Right lobe of liver (tissue), 4 donors: ENCODE results near the gene ACP6.

ENCODE experiments used
- POLR2A ChIP-seq: fragments of 450-650 bp; IDR thresholded peaks from one replicate; pipeline ENCODE4 v1.6.1; 2017; ENCODE audit warnings: antibody characterized with exemption, mild to moderate bottlenecking
- TF ChIP-seq, protein P1 (sequence below), 4 donors: fragments of 200-600 bp in 3 of 4; fragments of 450-650 bp in 1 of 4; IDR thresholded peaks; one replicate each; pipeline versions ENCODE4 v1.5.1 to v1.8.0; 2016 to 2022; ENCODE audit warnings: antibody characterized with exemption in 4 of 4, mild to moderate bottlenecking in 2 of 4
- donor health status: DM: no; HTN: no; CAD: no.
- donor health status: DM: no; HTN: no; CAD: no.
- donor health status: DM: no; HTN: yes; CAD: no.

DNA sequence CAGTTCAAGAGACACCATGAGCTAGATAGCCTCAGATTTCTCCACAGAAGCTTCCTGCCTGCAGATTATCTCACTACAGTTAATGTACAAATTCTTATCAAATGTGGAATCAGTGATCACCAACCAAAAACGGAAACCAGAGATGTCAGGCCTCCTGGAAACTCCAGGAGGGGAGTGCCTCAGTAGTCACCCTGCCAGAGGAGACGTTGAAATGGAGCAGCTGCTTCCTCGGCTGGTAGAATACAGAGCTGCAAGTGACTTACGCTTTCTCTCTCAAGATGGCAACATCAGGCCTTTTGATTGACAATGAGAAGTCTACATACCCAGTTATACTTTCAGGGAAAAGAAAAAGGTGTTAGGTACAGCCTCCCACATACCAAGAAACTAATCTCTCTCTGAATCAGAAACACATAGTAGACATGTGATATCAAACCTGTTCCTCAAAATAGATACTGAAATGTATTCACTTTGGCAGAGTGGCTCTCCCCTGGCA lies 52.2 kb downstream of the ACP6 start:
- no peak for TF ChIP-seq POLR2A
- TF ChIP-seq, protein P1, sequence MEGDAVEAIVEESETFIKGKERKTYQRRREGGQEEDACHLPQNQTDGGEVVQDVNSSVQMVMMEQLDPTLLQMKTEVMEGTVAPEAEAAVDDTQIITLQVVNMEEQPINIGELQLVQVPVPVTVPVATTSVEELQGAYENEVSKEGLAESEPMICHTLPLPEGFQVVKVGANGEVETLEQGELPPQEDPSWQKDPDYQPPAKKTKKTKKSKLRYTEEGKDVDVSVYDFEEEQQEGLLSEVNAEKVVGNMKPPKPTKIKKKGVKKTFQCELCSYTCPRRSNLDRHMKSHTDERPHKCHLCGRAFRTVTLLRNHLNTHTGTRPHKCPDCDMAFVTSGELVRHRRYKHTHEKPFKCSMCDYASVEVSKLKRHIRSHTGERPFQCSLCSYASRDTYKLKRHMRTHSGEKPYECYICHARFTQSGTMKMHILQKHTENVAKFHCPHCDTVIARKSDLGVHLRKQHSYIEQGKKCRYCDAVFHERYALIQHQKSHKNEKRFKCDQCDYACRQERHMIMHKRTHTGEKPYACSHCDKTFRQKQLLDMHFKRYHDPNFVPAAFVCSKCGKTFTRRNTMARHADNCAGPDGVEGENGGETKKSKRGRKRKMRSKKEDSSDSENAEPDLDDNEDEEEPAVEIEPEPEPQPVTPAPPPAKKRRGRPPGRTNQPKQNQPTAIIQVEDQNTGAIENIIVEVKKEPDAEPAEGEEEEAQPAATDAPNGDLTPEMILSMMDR (IDR thresholded peaks at IDR 0.05), result no peak
